H1 (cell line): Measurements from ENCODE around the gene SLC7A5. TPM values are rescaled to one million over a fixed set of nuclear protein-coding genes. Genes with fewer than 3 reads are reported as not detected.
"Not testable (repeated sequence)": the region's sequence is repeated elsewhere in the genome, so short reads cannot be mapped to it uniquely, and the experiment has no call there.

ENCODE experiments used
- CTCF ChIA-PET: fragments of 300-600 bp; sonication (Branson Sonifier 250); formaldehyde crosslinking; loops from one replicate; lab custom pipeline; 2021; ENCODE audit not compliant: partially characterized antibody; lab: Charles Lee
- POLR2A ChIA-PET: fragments of 300-600 bp; sonication (Branson Sonifier 250); formaldehyde crosslinking; loops from one replicate; lab custom pipeline; 2021; ENCODE audit warnings: inconsistent platforms; ENCODE audit not compliant: partially characterized antibody; lab: Charles Lee
- DNase-seq, 2 experiments: peaks; one replicate each; pipeline versions ENCODE4 v3.0.0 to v3.0.0-alpha.2; 2010 to 2022; ENCODE audit warnings: low spot score in 2 of 2, low read depth in 1 of 2, mixed read lengths in 1 of 2
- FAIRE-seq: peaks from 2 replicates; lab custom pipeline; 2011; peaks lifted over from hg19 to GRCh38; lab: Jason Lieb, UNC
- H2AFZ ChIP-seq: 2 replicates; pipeline ENCODE4 v1.8.1; 2012; ENCODE audit warnings: low read length, inconsistent platforms
- H2AK5ac ChIP-seq: 2 replicates; pipeline ENCODE4 v1.6.1; 2013; ENCODE audit warnings: low read depth, low read length
- H2BK120ac ChIP-seq: replicated peaks from 2 replicates; pipeline ENCODE3; 2013; ENCODE audit warnings: low read depth, low read length, inconsistent platforms
- H2BK12ac ChIP-seq: 2 replicates; pipeline ENCODE4 v1.6.1; 2013; ENCODE audit warnings: low read depth, low read length
- H2BK15ac ChIP-seq: 2 replicates; pipeline ENCODE4 v1.6.1; 2013; ENCODE audit warnings: low read length
- H2BK20ac ChIP-seq: 2 replicates; pipeline ENCODE4 v1.6.1; 2013; ENCODE audit warnings: low read length
- H2BK5ac ChIP-seq: 2 replicates; pipeline ENCODE4 v1.6.1; 2013; ENCODE audit warnings: low read depth, low read length
- H3K14ac ChIP-seq: 2 replicates; pipeline ENCODE4 v1.6.1; 2013; ENCODE audit warnings: inconsistent platforms; ENCODE audit not compliant: insufficient read length
- H3K18ac ChIP-seq: 2 replicates; pipeline ENCODE4 v1.6.1; 2013; ENCODE audit warnings: low read length; ENCODE audit errors: extremely low read depth
- H3K23ac ChIP-seq: 2 replicates; pipeline ENCODE4 v1.6.1; 2013; ENCODE audit warnings: inconsistent platforms; ENCODE audit not compliant: insufficient read length
- H3K23me2 ChIP-seq: 2 replicates; pipeline ENCODE4 v1.6.1; 2013; ENCODE audit warnings: low read depth, low read length
- H3K27ac ChIP-seq: 2 replicates; pipeline ENCODE4 v1.6.1; 2011; ENCODE audit warnings: low read depth, low read length, inconsistent platforms
- H3K27me3 ChIP-seq, 4 experiments: replicated peaks in 1 of 4; 1 replicate in 1 of 4; 2 replicates in 3 of 4; pipeline versions ENCODE4 v1.6.1 to v1.8.1; 2011 to 2013; ENCODE audit warnings: low read length in 3 of 4, mild to moderate bottlenecking in 3 of 4, inconsistent platforms in 2 of 4, mixed read lengths in 2 of 4, moderate library complexity in 1 of 4; ENCODE audit not compliant: control insufficient read depth in 3 of 4, insufficient read depth in 3 of 4; ENCODE audit errors: extremely low read depth in 1 of 4
- H3K36me3 ChIP-seq, 4 experiments: 2 replicates each; pipeline versions ENCODE4 v1.6.1 to v1.8.1; 2011 to 2013; ENCODE audit warnings: mild to moderate bottlenecking in 4 of 4, low read length in 3 of 4, moderate library complexity in 2 of 4, control low read depth in 1 of 4, inconsistent platforms in 1 of 4; ENCODE audit not compliant: insufficient read depth in 4 of 4, control insufficient read depth in 2 of 4
- H3K4ac ChIP-seq: replicated peaks from 2 replicates; pipeline ENCODE3; 2013; ENCODE audit warnings: low read length, low read depth, mixed read lengths, inconsistent platforms; ENCODE audit not compliant: insufficient read length
- H3K4me1 ChIP-seq, 4 experiments: replicated peaks in 1 of 4; 1 replicate in 1 of 4; 2 replicates in 3 of 4; pipeline versions ENCODE4 v1.6.1 to v1.8.1; 2011 to 2013; ENCODE audit warnings: low read length in 3 of 4, inconsistent platforms in 2 of 4, mixed read lengths in 1 of 4; ENCODE audit not compliant: insufficient read depth in 4 of 4, control insufficient read depth in 3 of 4
- H3K4me2 ChIP-seq, 2 experiments: 2 replicates each; pipeline versions ENCODE4 v1.6.1 to v1.8.1; 2011 to 2013; ENCODE audit warnings: low read depth in 2 of 2, low read length in 2 of 2, control low read depth in 1 of 2, inconsistent platforms in 1 of 2, mild to moderate bottlenecking in 1 of 2; ENCODE audit not compliant: insufficient read depth in 1 of 2
- H3K4me3 ChIP-seq, 4 experiments: fragments of 200-600, 300-600 bp in 1 of 4; sonication (generic), shearing (Covaris generic), sonication (Bioruptor Twin) in 1 of 4; 2 replicates each; pipeline versions ENCODE4 v1.5.1 to v1.8.1; 2011 to 2016; ENCODE audit warnings: low read length in 4 of 4, low read depth in 3 of 4, control low read depth in 2 of 4, inconsistent platforms in 2 of 4, mild to moderate bottlenecking in 2 of 4, mixed read lengths in 1 of 4, moderate library complexity in 1 of 4; ENCODE audit not compliant: insufficient read depth in 2 of 4; ENCODE audit errors: extremely low read depth in 1 of 4
- H3K56ac ChIP-seq: replicated peaks from 2 replicates; pipeline ENCODE3; 2013; ENCODE audit warnings: low read depth, mild to moderate bottlenecking, mixed read lengths, low read length, inconsistent platforms; ENCODE audit not compliant: insufficient read length
- H3K79me1 ChIP-seq: 2 replicates; pipeline ENCODE4 v1.6.1; 2013; ENCODE audit warnings: low read depth, low read length, control low read depth
- H3K79me2 ChIP-seq, 2 experiments: 2 replicates each; pipeline versions ENCODE4 v1.6.1 to v1.8.1; 2012 to 2013; ENCODE audit warnings: low read length in 2 of 2, mild to moderate bottlenecking in 2 of 2, inconsistent platforms in 1 of 2; ENCODE audit not compliant: insufficient read depth in 2 of 2, control insufficient read depth in 1 of 2
- H3K9ac ChIP-seq, 4 experiments: replicated peaks in 1 of 4; 1 replicate in 1 of 4; 2 replicates in 3 of 4; pipeline versions ENCODE4 v1.6.1 to v1.8.1; 2011 to 2013; ENCODE audit warnings: low read depth in 3 of 4, low read length in 3 of 4, control low read depth in 2 of 4, mild to moderate bottlenecking in 2 of 4, moderate library complexity in 2 of 4, inconsistent platforms in 1 of 4; ENCODE audit errors: extremely low read depth in 1 of 4
- H3K9me3 ChIP-seq, 2 experiments: 2 replicates each; pipeline versions ENCODE4 v1.6.1 to v1.8.1; 2012 to 2013; ENCODE audit warnings: mild to moderate bottlenecking in 2 of 2, moderate library complexity in 2 of 2, control low read depth in 1 of 2, inconsistent platforms in 1 of 2, low read depth in 1 of 2, low read length in 1 of 2, mixed read lengths in 1 of 2; ENCODE audit not compliant: insufficient read depth in 2 of 2
- H4K20me1 ChIP-seq, 2 experiments: replicated peaks in 1 of 2; 2 replicates each; pipeline versions ENCODE3 to v1.8.1; 2011 to 2013; ENCODE audit warnings: inconsistent platforms in 2 of 2, low read length in 2 of 2, mild to moderate bottlenecking in 1 of 2; ENCODE audit not compliant: insufficient read depth in 2 of 2, control insufficient read depth in 1 of 2
- H4K5ac ChIP-seq: 2 replicates; pipeline ENCODE4 v1.6.1; 2013; ENCODE audit warnings: low read length, low read depth, mixed read lengths, inconsistent platforms; ENCODE audit not compliant: insufficient read length
- H4K8ac ChIP-seq: 2 replicates; pipeline ENCODE4 v1.8.0; 2013; ENCODE audit warnings: mild to moderate bottlenecking, moderate library complexity, low read length, inconsistent platforms; ENCODE audit not compliant: insufficient read depth; ENCODE audit errors: extremely low read depth
- H4K91ac ChIP-seq: replicated peaks from 2 replicates; pipeline ENCODE3; 2013; ENCODE audit warnings: low read length, mixed read lengths, inconsistent platforms; ENCODE audit not compliant: insufficient read length
- HDAC2 ChIP-seq, 2 experiments: fragments of 300-600 bp in 1 of 2; sonication (generic) in 1 of 2; IDR thresholded peaks; 2 replicates each; pipeline ENCODE4 v1.6.1; 2011 to 2012; ENCODE audit warnings: low read depth in 2 of 2, low read length in 2 of 2, mild to moderate bottlenecking in 2 of 2, moderate library complexity in 2 of 2, borderline replicate concordance in 1 of 2, inconsistent platforms in 1 of 2
- KDM4A ChIP-seq: IDR thresholded peaks from one replicate; pipeline ENCODE4 v1.7.1; 2012; ENCODE audit warnings: low read depth, mild to moderate bottlenecking, moderate library complexity, low read length, inconsistent platforms; ENCODE audit not compliant: severe bottlenecking
- SAP30 ChIP-seq: fragments of 300-600 bp; sonication (generic); IDR thresholded peaks from 2 replicates; pipeline ENCODE4 v1.7.1; 2012; ENCODE audit warnings: low read length, moderate library complexity, mild to moderate bottlenecking, inconsistent platforms; ENCODE audit not compliant: insufficient read depth, insufficient replicate concordance
- SUZ12 ChIP-seq: fragments of 200-600 bp; sonication (generic); IDR thresholded peaks from 2 replicates; pipeline ENCODE4 v1.6.1; 2012; ENCODE audit warnings: mild to moderate bottlenecking, inconsistent platforms, low read length, moderate library complexity, mixed read lengths
- WGBS, 2 experiments: shearing (Covaris generic) in 1 of 2; methylation state at CpG; one replicate each; pipeline versions ENCODE4 v1.1.6 to v1.1.7; 2013 to 2015; ENCODE audit warnings: low lambda C conversion rate in 2 of 2, mixed read lengths in 2 of 2, inconsistent platforms in 1 of 2, low coverage in 1 of 2, missing lambda C conversion rate in 1 of 2; ENCODE audit not compliant: insufficient replicate concordance in 2 of 2, insufficient coverage in 1 of 2, insufficient read length in 1 of 2; ENCODE audit errors: extremely low coverage in 1 of 2, missing lambda C conversion rate in 1 of 2; 5-methylcytosine and 5-hydroxymethylcytosine counted together
- polyA plus RNA-seq, 7 experiments: library from polyadenylated mRNA; depleted of rRNA in 3 of 7; stranded (reverse) in 5 of 7; unstranded in 2 of 7; fragments of >200 nt in 5 of 7; fragments of 200-250 nt in 2 of 7; gene quantifications; 1 replicate in 5 of 7; 2 replicates in 1 of 7; 4 replicates in 1 of 7; pipeline versions ENCODE4 v1.2.1 to v1.2.3, GENCODE V29; 2011 to 2013; ENCODE audit warnings: missing spikeins in 2 of 7, mixed read lengths in 2 of 7
- total RNA-seq: library from RNA; stranded (reverse); fragmentation: NEBNext Ultra II Directional; extraction: Animal tissue kit (Norgen Biotek cat#: 25700); gene quantifications from 2 replicates; pipeline ENCODE4 v1.2.1, GENCODE V29; 2021

SLC7A5 gene
- total and polyA plus RNA-seq, 2 of the 8 experiments (the other 6 are each of a cell fraction or from before 2014, with no cell fraction given) = 68.2 to 341 TPM

- H4K5ac ChIP-seq, H3K79me1 ChIP-seq, H4K8ac ChIP-seq, H3K14ac ChIP-seq, H2BK120ac ChIP-seq, FAIRE-seq, H2BK12ac ChIP-seq, H2BK20ac ChIP-seq, H3K23me2 ChIP-seq, DNase-seq, H3K18ac ChIP-seq, H4K91ac ChIP-seq, H3K56ac ChIP-seq, H3K9me3 ChIP-seq, H2AFZ ChIP-seq, H2AK5ac ChIP-seq, H2BK5ac ChIP-seq, H3K27ac ChIP-seq, H3K4ac ChIP-seq, H3K23ac ChIP-seq, H2BK15ac ChIP-seq: not testable (repeated sequence)
- Histone ChIP-seq H3K9ac (peak overlapping the region in 3 of 4 experiments; percentile 34 to 74 (median 53); a peak in 3 of 7 replicates), H3K27me3 (peaks cover 0 to 33% (median 20%) of the 10 kb centered on the region in 4 experiments; a peak in 5 of 7 replicates), H3K36me3 (peaks cover 0 to 20% (median under 1%) of the 10 kb centered on the region in 4 experiments; a peak in 3 of 8 replicates), H3K4me1 (peaks cover 12 to 21% (median 14%) of the 10 kb centered on the region in 4 experiments), H3K4me2 (peak overlapping the region; percentile 86 to 87), H4K20me1 (peaks cover 7 to 14% of the 10 kb centered on the region in 2 experiments), H3K4me3 (peak overlapping the region; percentile 59 to 74 (median 65)), H3K79me2 (peaks cover 4 to 47% of the 10 kb centered on the region in 2 experiments; a peak in 3 of 4 replicates)
- WGBS, 2 experiments = 5% methylated on average over 31 of the region's 37 CpGs; no CpG with 5 or more reads in 1 of the 2 experiments
- TF ChIP-seq SAP30 (peak; percentile 91), KDM4A (peak; percentile 28), SUZ12 (peak; percentile 34; the same call in 1 of the 2 replicates), HDAC2 (IDR thresholded peaks at IDR 0.05; ENCODE audit: borderline replicate concordance in 1 of 2, low read depth in 2 of 2, low read length in 2 of 2) (0 out of 4 replicates have a peak, but pooled peaks of 1 of the 2 experiments have one; percentile 26)
- POLR2A ChIA-PET = interaction anchor here (0.6 to 22.5 kb wide), 22 partner anchors 12 to 869 kb away, joined by 3 to 507 read pairs (median 5); partner anchors contain the start of genes BANP and KLHDC4
- CTCF ChIA-PET = interaction anchor here (4.9 to 12.4 kb wide), 2 partner anchors 17 to 89 kb away, joined by 17 to 181 read pairs; no protein-coding TSS in a partner anchor
Measured at GRCh38 chr16:87868254-87869029, 865 bp downstream of the SLC7A5 start.
